GM12878 (cell line): ENCODE results near the gene TAAR2.

Experiments used
- CTCF ChIP-seq, 3 experiments: IDR thresholded peaks in 2 of 3; conservative IDR thresholded peaks in 1 of 3; 2 replicates each; pipeline ENCODE4 v1.5.1; 2011; ENCODE audit warnings: low read depth in 3 of 3, low read length in 3 of 3, mild to moderate bottlenecking in 3 of 3, control low read depth in 2 of 3, moderate library complexity in 2 of 3, inconsistent platforms in 1 of 3, mixed read lengths in 1 of 3; ENCODE audit not compliant: control insufficient read depth in 2 of 3, insufficient read depth in 1 of 3; ENCODE audit errors: extremely low read depth in 1 of 3
- E2F4 ChIP-seq: IDR thresholded peaks from 2 replicates; pipeline ENCODE4 v1.6.1; 2012; ENCODE audit warnings: low read depth, low read length, improper control_type of control experiment
- EP300 ChIP-seq, 2 experiments: fragments of 150-350 bp in 1 of 2; IDR thresholded peaks; 2 replicates each; pipeline ENCODE4 v1.6.1; 2011 to 2012; ENCODE audit warnings: low read depth in 2 of 2, low read length in 2 of 2, borderline replicate concordance in 1 of 2, improper control_type of control experiment in 1 of 2, inconsistent platforms in 1 of 2; ENCODE audit not compliant: control insufficient read depth in 1 of 2
- ETV6 ChIP-seq, 2 experiments: fragments of 450-650 bp in 1 of 2; IDR thresholded peaks in 1 of 2; conservative IDR thresholded peaks in 1 of 2; 2 replicates each; pipeline ENCODE4 v1.6.1; 2014; ENCODE audit warnings: antibody characterized with exemption in 1 of 2, borderline replicate concordance in 1 of 2, low read depth in 1 of 2, mild to moderate bottlenecking in 1 of 2, moderate library complexity in 1 of 2
- JUND ChIP-seq: IDR thresholded peaks from 2 replicates; pipeline ENCODE4 v1.6.1; 2012; ENCODE audit warnings: low read depth, mild to moderate bottlenecking, low read length, improper control_type of control experiment, moderate library complexity
- POLR2A ChIP-seq: IDR thresholded peaks from 2 replicates; pipeline ENCODE4 v1.6.1; 2011; ENCODE audit warnings: low read depth, mild to moderate bottlenecking, low read length
- TBL1XR1 ChIP-seq: IDR thresholded peaks from 2 replicates; pipeline ENCODE4 v1.6.1; 2012; ENCODE audit warnings: low read depth, low read length, improper control_type of control experiment
- ZBTB4 ChIP-seq: fragments of 450-650 bp; formaldehyde crosslinking; IDR thresholded peaks from 2 replicates; pipeline ENCODE4 v1.4.0; 2022; ENCODE audit warnings: mild to moderate bottlenecking, moderate library complexity
- ZNF24 ChIP-seq: fragments of 450-650 bp; IDR thresholded peaks from 2 replicates; pipeline ENCODE4 v1.6.1; 2017; ENCODE audit warnings: antibody characterized with exemption, mild to moderate bottlenecking

GRCh38 chr6:132659082-132659481 lies 35.0 kb upstream of the TAAR2 start, which contains the start of gene TAAR1:
- no peak for TF ChIP-seq EP300 (IDR thresholded peaks at IDR 0.05; ENCODE audit: borderline replicate concordance in 1 of 2, control insufficient read depth in 1 of 2, low read depth in 2 of 2, low read length in 2 of 2)
- no peak for TF ChIP-seq CTCF (IDR thresholded peaks at IDR 0.05 in 2 of 3, conservative IDR thresholded peaks at IDR 0.05 in 1 of 3; ENCODE audit: control insufficient read depth in 2 of 3, extremely low read depth in 1 of 3, insufficient read depth in 1 of 3, low read depth in 3 of 3, low read length in 3 of 3)
- TF ChIP-seq JUND, result no peak
- TF ChIP-seq E2F4, result no peak
- no peak for TF ChIP-seq ETV6 (conservative IDR thresholded peaks at IDR 0.05 in 1 of 2, IDR thresholded peaks at IDR 0.05 in 1 of 2; ENCODE audit: borderline replicate concordance in 1 of 2, low read depth in 1 of 2)
- TF ChIP-seq POLR2A, result no peak
- TF ChIP-seq ZNF24, result no peak
- TF ChIP-seq ZBTB4, result no peak
- TF ChIP-seq TBL1XR1, result no peak
